Activated T-cell treated with anti-CD3 and anti-CD28 coated beads, Interleukin-2, amount 50 U/mL, for 1 hour (primary cell): ENCODE results near the gene MTG1.
"Not testable (repeated sequence)": the region's sequence is repeated elsewhere in the genome, so short reads cannot be mapped to it uniquely, and the experiment has no call there.

Experiments used
- DNase-seq: peaks from one replicate; pipeline ENCODE4 v3.0.0-alpha.2; 2020

Gene MTG1

DNA sequence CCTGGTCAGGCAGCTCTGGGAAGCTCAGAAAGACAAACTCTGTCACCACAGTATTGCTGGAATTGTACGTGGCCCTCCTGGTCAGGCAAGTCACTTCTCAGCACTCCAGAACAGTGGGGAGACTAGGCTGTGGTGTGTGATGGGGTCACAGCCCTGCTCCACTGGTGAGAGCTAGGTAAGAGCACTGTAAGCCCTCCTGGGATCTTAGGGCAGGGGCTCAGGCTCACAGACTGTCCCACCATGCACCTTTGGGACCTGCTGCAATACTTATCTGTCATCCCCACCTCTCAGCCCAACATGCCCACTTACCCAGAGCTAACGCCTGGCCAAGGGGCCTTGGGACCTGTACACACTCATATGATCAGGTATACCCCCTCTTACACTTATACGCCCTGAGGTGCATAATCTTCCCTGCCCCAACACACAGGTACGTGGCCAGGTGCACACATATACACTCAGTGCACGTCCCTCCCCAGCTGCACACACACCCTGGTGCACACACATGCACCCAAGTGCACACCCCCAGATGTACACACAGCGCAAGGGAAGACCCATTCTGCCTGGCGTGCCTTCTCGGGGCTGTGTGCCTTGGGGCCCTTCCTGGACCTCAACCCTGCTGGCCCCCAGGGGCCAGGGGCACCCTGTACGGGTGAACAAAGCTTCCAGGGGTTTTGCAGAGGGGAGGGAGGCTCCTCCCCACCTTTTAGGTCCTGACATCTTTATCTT, 38.1 kb downstream of the MTG1 start:
- DNase-seq: not testable (repeated sequence)

DNA sequence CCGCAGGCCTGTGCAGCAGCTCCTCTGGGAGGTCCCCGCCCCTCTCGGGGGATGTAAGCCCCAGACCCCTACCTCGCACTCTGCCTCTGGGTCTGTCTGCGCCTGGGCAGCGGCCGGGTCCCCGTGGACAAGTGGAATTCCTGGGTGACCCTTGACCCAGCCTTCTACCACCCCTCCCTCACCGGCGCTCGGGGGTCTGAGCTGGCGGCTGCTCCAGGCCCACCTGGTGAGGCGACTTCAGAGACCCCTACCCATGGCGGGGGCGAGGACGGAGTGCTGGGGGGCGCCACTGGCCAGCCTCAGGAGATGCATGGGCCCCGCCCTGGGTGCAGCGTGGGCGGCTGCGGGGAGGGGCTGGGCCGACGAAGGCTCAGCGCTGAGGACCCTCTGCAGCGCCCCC, 38.8 kb downstream of the MTG1 start:
- not testable (repeated sequence) for DNase-seq

DNA sequence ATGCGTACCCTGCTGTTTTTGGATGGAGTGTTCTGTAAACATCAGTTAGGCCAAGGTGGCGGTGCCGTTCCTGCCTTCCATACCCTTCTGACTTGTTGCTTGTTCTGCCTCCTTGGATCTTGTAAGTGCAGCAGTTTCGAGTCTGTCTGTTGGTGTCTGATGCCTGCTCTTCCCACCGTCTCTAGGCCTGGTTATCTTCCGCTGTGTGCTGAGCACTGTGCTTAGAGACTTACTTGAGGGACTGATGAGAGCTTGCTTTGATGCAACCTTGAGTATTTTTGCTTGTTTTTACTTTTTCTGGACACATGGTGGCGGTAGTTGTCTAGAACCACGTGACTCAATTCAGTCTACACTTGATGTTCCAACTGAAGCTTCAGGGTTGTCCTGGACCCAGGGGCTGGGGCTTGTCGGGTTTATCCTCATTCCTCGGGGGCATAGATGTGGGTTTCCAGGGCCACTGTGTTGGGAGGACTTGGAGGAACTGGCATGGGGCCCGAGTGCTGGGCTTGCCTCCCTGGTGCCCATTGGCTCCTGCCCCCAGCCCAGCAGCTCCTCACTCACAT, 44.8 kb downstream of the MTG1 start:
- no peak for DNase-seq

GRCh38 chr10:133439517-133440461, 45.8 kb downstream of the MTG1 start:
- no peak for DNase-seq

GRCh38 chr10:133440633-133441285, 46.8 kb downstream of the MTG1 start:
- no peak for DNase-seq

DNA sequence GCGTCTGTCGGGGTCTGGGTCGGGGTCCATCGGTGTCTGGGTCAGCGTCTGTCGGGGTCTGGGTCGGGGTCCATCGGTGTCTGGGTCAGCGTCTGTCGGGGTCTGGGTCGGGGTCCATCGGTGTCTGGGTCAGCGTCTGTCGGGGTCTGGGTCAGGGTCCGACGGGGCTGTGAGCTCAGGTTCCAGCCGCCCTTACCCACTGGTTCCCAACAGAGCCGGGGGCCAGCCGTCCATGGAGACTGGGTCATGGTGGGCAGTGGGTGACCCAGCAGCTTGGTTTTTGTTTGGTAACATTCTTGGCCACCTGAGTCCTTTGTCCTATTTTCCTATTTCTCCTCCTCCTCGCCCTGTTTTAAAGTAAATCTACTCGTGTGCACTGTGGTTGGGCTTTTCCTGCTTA, 47.4 kb downstream of the MTG1 start:
- DNase-seq: not testable (repeated sequence)

GRCh38 chr10:133441780-133442179, 47.8 kb downstream of the MTG1 start:
- no peak for DNase-seq

- DNase-seq: no peak
These were observed 48.4 kb downstream of the MTG1 start for GRCh38 chr10:133442191-133442966.

GRCh38 chr10:133442967-133443924, 49.3 kb downstream of the MTG1 start:
- DNase-seq: no peak

GRCh38 chr10:133444342-133445267, 50.6 kb downstream of the MTG1 start:
- no peak for DNase-seq

DNA sequence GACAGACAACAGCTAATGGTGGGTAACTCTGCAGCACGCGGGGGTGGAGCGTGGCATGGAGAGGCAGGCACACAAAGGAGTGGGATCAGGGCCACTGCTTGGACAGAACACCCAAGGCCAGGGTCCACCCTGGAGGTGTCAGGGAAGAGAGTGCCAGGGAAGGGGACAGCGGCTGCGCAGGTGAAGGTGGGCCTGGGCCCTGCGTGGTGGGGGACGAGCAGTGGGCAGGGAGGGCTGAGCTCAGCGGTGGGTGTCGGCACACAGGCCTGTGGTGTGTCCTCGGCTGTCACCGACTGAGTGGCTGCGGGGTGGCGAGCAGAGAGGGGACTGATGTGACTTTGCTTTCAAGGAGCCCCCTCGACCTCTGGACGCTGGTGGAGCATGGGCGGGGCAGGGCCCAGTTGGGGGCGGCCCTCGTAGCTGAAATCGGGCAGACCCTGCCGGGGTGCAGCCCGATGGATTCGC, 51.3 kb downstream of the MTG1 start:
- DNase-seq: no peak

- DNase-seq: no peak
These were observed 52.1 kb downstream of the MTG1 start for GRCh38 chr10:133445751-133446708.

- no peak for DNase-seq
These were observed 53.0 kb downstream of the MTG1 start for GRCh38 chr10:133446979-133447378.

DNA sequence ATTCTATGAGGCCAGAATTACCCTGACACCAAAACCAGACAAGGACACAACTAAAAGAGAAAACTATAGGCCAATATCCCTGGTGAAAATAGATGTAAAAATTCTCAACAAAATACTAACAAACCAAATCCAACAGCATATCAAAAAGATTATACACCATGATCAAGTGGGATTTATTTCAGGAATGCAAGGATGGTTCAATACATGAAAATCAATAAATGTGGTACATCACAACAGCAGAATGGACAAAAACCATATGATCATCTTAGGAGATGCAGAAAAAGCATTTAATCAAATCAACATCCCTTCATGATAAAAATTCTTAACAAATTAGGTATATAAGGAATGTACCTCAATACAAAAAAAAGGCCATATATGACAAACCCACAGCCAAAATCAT, 54.2 kb downstream of the MTG1 start:
- DNase-seq: no peak

- DNase-seq: no peak
These were observed 57.4 kb downstream of the MTG1 start for GRCh38 chr10:133451346-133451745.

DNA sequence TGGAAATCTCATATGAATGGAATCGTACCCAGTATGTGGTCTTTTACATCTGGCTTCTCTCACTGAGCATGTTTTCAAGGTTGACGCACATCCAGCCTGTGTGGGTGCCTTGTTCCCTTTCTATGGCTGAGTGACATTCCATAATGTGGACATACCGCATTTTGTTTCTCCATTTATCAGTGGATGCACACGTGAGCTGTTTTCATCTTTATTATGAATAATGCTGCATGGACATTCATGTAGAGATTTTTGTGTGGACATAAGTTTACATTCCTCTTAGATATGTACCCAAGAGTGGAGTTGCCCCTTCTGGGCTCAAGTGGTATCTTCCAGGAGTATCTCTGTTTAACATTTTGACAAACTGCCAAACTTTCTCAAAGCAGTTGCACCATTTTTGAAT, 58.5 kb downstream of the MTG1 start:
- no peak for DNase-seq

GRCh38 chr10:133453516-133454203, 59.7 kb downstream of the MTG1 start, which contains the start of gene SCART1:
SCART1 (plus strand) TSS chr10:133453945; CDS start chr10:133453998, 53 bp downstream.
- no peak for DNase-seq
